Stimulated activated CD4-positive, alpha-beta T cell treated with anti-CD3 and anti-CD28 coated beads, TNF-alpha, amount 100 ng/mL, for 24 hours (primary cell): ENCODE measurements around the gene CDH23.

Experiments
- DNase-seq, 3 experiments: peaks; one replicate each; pipeline ENCODE4 v3.0.0-alpha.2; 2020; ENCODE audit warnings: low read depth in 3 of 3

CDH23 gene

DNA sequence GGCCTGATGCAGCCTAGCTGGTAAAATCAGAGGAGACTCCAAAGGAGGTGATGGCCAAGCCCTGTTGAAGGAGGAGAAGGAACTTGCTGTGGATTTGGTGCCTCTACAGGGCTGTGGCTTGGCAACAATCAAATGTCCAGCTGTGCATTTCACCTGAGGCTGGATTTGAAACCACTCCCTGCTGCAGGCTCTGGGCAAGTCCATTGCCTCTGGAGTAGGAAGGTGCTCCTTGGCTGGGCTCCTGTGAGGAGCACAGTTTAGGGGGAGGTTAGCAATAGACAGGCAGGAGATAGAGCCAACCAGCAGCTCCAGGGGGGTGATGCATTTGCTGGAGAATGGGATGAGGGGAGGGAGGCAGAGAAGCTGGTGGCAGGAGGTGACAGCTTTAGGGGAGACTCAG lies 26.5 kb downstream of the CDH23 start:
- DNase-seq: no peak

DNA sequence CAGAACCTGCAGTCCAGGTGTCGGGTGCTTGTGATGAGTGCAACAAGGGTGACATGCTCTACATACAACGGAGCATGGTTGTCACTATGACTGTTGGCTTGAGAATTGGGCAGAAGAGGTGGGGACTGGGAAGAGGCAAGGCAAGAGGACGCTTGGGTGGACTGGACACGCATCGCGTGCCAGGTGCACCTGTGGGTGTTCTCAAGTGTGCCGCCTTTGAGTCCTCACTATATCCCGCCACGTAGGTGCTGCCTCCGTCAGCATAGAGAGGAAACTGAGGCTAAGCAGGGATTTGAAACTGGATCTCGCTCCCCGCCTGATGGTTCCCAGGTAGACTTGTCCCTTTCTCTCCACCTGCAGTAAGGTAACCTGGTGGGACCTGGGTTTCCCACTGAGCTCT lies 27.2 kb downstream of the CDH23 start:
- DNase-seq: no peak

GRCh38 chr10:71424496-71425194 lies 27.9 kb downstream of the CDH23 start:
- DNase-seq: no peak

DNA sequence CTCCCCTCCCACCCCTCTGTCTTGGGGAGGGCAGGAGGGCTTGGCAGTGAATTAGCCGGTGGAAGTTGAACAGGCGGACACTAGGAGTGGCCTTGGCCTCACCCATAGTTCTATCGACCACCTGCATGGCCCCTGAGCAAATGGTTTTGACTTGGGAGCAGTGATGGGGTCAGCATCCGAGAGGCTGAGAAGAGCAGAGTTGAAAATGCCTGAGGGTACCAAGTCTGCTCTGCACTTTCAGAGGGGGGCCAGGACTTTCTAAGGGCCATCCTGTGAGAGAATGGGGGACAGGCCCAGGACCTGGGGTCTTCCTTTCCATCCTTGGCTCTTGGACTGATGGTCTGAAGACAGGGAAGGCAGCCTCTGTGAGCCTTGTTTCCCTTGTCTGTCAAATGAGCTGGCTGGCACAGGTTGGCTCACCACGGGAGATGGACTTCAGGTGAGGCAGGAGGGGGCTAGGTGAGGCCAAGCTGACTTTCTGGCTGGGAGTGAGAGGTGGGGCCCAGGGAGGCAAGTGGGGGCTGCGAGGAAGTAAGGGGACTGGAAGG lies 29.4 kb downstream of the CDH23 start:
- no peak for DNase-seq

GRCh38 chr10:71427246-71427645 lies 30.5 kb downstream of the CDH23 start:
- no peak for DNase-seq

DNA sequence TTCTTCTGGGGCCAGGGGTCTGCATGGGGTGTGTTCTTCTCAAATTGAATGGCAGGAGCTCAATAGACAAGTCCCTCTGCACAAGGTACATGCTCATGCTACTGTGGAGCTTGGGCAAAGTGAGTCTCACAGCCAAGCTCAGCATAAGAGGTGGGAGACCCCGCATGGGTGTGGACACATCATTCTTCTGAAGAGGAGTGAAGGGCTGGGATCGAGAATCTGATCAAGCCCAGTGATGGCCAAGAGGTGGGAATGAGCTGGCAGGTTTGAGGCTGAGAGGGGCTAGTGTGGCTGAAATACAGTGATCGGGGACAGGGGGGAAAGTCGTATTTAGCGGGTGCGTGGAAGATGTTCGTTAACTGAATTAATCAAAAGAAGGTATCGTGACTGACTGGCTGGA lies 32.6 kb downstream of the CDH23 start:
- DNase-seq: no peak

GRCh38 chr10:71429929-71430328 lies 33.2 kb downstream of the CDH23 start:
- no peak for DNase-seq

GRCh38 chr10:71431239-71432100 lies 34.8 kb downstream of the CDH23 start:
- DNase-seq: no peak

- DNase-seq: no peak
These were observed 35.6 kb downstream of the CDH23 start for GRCh38 chr10:71432101-71432905.

- DNase-seq: no peak
These were observed 36.4 kb downstream of the CDH23 start for GRCh38 chr10:71432956-71433767.

DNA sequence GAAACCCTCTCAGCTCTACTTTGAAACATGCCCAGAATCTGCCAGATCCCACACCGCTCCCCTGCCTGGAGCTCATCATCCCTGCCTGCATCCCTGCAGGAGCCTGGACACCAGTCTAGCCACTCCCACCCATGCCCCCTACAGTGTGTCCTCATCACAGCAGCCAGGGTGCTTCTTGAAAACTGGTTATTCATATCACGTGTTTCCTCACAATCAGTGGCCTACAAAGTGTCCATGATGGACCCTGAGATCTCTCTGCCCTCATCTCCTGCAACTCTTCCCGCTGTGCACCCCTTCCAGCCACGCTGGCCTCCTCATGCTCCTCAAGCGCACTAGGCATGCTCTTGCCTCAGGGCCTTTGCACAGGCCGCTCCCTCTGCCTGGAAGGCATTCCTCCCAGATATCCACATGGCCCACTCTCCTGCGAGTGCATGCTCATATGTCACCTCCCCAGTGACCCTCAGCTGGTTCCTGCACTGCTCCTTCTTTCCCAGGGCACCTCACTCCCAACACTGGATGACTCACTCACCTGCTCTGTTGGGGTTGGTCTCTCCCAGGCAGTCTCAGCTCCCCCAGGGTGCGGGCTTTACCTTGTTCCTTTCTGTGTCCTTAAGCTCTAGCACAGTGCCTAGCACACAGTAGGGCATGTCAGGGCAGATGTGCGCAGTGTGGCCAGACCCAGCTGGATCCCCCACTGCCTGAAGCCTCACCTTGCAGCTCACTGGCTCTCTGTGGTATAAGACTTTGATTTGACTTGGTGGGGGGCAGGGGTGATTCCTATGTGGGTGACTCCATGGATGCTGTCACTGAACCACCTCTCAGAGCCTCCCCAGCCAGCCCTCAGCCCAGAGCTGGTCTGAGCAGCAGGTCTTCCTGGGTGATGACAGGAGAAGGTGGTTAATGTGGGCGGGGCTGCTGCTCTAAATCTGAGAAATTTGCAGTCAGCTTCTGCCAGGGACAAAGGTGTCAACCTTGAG lies 37.3 kb downstream of the CDH23 start:
- no peak for DNase-seq

GRCh38 chr10:71434760-71435394 lies 38.2 kb downstream of the CDH23 start:
- no peak for DNase-seq

GRCh38 chr10:71435571-71436267 lies 39.0 kb downstream of the CDH23 start:
- DNase-seq: no peak

DNA sequence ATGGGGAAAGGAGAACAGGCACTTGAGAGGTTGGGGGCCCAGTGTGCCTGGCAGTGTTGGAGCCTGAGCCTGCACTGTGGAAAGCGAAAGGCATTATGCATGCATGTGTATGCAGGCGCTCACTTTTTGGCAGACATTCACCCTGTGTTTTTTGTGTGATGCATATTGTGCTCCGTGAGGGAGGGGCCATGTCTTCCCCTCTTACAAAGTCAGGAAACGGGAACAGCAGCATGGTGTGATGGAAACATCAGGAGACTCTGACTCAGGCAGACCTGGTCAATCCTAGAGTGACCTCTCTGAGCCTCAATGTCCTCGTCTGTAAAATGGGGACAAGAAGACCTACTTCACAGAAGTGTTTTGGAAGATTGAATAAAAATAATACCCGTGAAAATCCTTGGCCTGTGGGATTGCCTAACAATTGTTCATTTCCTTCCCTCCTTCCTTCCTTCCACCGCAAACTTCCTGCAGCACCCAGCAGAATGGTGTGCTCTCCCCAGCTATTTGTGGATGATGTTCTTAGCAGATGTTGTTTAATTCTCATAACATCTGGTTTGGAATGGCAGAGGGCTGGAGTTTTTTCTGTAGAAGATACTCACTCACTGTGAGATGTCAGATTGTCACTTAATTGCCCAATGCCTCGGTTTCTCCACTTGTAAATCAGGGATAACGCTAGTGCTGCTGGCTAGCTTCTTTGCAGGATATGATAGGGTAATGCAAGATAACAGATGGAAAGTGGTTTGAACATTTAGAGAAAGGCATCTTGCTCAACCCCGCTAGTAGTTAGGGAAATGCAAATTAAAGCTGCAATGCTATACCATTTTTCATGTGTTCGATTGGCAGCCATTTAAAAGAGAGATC lies 39.8 kb downstream of the CDH23 start:
- DNase-seq: no peak

DNA sequence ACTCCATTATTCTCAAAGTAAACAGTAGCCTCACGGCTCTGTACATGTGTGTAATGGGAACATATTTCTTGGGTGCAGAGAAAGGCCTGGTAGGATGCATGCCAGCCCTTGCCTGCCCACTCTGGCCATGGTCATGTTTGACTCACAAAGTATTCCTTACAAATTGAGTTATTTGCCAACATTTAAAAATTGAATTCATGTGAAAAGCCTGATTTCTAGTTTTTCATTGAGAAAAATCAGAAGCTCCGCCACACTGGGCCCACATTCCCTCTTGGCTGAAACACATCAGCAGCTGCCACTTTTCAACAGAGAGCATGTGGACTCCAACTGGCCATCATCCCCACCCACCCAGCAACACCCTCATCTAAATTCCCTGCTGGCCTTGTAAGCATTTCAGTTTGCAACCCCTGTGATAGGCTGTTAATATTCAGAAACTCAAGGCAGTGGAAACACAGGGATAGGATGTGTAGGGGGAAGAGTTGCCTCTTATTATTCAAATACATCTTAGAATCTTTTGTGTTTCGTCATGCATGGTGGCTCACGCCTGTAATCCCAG lies 40.9 kb downstream of the CDH23 start:
- DNase-seq: no peak

GRCh38 chr10:71438761-71439160 lies 42.0 kb downstream of the CDH23 start:
- DNase-seq: no peak

GRCh38 chr10:71439670-71440425 lies 43.1 kb downstream of the CDH23 start:
- no peak for DNase-seq
